Measurements from ENCODE around the gene LNPEP.
A peak's percentile ranks its signal among the peaks of the same experiment; 100 is the strongest.
"Not testable (repeated sequence)": the region's sequence is repeated elsewhere in the genome, so short reads cannot be mapped to it uniquely, and the experiment has no call there.

The LNPEP gene

DNA sequence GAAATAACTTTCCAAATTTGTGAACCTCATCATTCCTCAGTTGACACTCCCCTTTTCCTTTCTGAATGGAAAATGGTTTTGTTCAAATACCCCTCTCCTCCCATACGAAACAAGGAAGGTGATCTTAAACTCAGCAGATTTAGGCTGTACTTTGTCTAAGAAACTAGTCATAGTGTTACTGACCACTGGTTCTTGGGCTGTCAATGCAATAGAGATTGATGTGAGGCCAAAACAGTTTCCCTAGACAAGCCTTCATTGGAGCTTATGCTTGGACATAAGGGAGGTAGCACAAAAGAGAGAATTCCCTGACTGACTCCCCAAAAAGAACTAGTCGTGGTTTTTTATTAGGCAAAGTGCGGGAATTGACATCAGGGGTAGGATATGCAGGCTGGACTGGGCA, 5.3 kb upstream of the LNPEP start:
- Histone ChIP-seq H3K27ac (ENCODE audit: low read length) (no peak overlapping the region), H3K9me3 (ENCODE audit: control insufficient read depth, low read depth, low read length) (no peaks in the 10 kb centered on the region), H3K4me3 (ENCODE audit: low read length) (no peak overlapping the region), H3K27me3 (ENCODE audit: control insufficient read depth, insufficient read depth, low read length) (peaks cover 12% of the 10 kb centered on the region), H3K36me3 (ENCODE audit: control insufficient read depth, low read depth, low read length) (no peaks in the 10 kb centered on the region), H3K9ac (ENCODE audit: low read length) (no peak overlapping the region), H3K4me1 (ENCODE audit: control insufficient read depth, low read depth, low read length) (peaks cover 10% of the 10 kb centered on the region)

- not testable (repeated sequence) for H3K27ac ChIP-seq (ENCODE audit: low read length); H3K4me3 ChIP-seq (ENCODE audit: low read length)
Observed at GRCh38 chr5:96931037-96931436, 4.8 kb upstream of the LNPEP start.

GRCh38 chr5:96931605-96932004, 4.3 kb upstream of the LNPEP start:
- Histone ChIP-seq H3K4me1 (ENCODE audit: control insufficient read depth, low read depth, low read length) (peaks cover 10% of the 10 kb centered on the region), H3K27me3 (ENCODE audit: control insufficient read depth, insufficient read depth, low read length) (peaks cover 14% of the 10 kb centered on the region), H3K27ac (ENCODE audit: low read length) (no peak overlapping the region), H3K4me3 (ENCODE audit: low read length) (no peak overlapping the region), H3K36me3 (ENCODE audit: control insufficient read depth, low read depth, low read length) (no peaks in the 10 kb centered on the region), H3K9ac (ENCODE audit: low read length) (no peak overlapping the region), H3K9me3 (ENCODE audit: control insufficient read depth, low read depth, low read length) (no peaks in the 10 kb centered on the region)

More at GRCh38 chr5:96931037-96931436, 4.8 kb upstream of the LNPEP start:
- H3K36me3 ChIP-seq (ENCODE audit: control insufficient read depth, low read depth, low read length); H3K9ac ChIP-seq (ENCODE audit: low read length); H3K9me3 ChIP-seq (ENCODE audit: control insufficient read depth, low read depth, low read length): not testable (repeated sequence)
- peaks cover 10% of the 10 kb centered on the region for H3K4me1 ChIP-seq (ENCODE audit: control insufficient read depth, low read depth, low read length)
- peaks cover 12% of the 10 kb centered on the region for H3K27me3 ChIP-seq (ENCODE audit: control insufficient read depth, insufficient read depth, low read length)

- no peak overlapping the region for H3K9ac ChIP-seq (ENCODE audit: low read length)
- no peak overlapping the region for H3K4me3 ChIP-seq (ENCODE audit: low read length)
- no peaks in the 10 kb centered on the region for H3K36me3 ChIP-seq (ENCODE audit: control insufficient read depth, low read depth, low read length)
- H3K27me3 ChIP-seq (ENCODE audit: control insufficient read depth, insufficient read depth, low read length): peaks cover 18% of the 10 kb centered on the region
- peaks cover 13% of the 10 kb centered on the region for H3K4me1 ChIP-seq (ENCODE audit: control insufficient read depth, low read depth, low read length)
- H3K9me3 ChIP-seq (ENCODE audit: control insufficient read depth, low read depth, low read length): no peaks in the 10 kb centered on the region
- H3K27ac ChIP-seq (ENCODE audit: low read length): no peak overlapping the region
Observed at GRCh38 chr5:96932026-96932425, 3.9 kb upstream of the LNPEP start.

GRCh38 chr5:96933764-96934707, 1.8 kb upstream of the LNPEP start:
- peak overlapping the region; percentile 27 for H3K27ac ChIP-seq (ENCODE audit: low read length)
- H3K27me3 ChIP-seq (ENCODE audit: control insufficient read depth, insufficient read depth, low read length): peaks cover 34% of the 10 kb centered on the region
- H3K36me3 ChIP-seq (ENCODE audit: control insufficient read depth, low read depth, low read length): no peaks in the 10 kb centered on the region
- H3K9ac ChIP-seq (ENCODE audit: low read length): peak overlapping the region; percentile 62
- peak overlapping the region; percentile 88 for H3K4me3 ChIP-seq (ENCODE audit: low read length)
- H3K4me1 ChIP-seq (ENCODE audit: control insufficient read depth, low read depth, low read length): peaks cover 15% of the 10 kb centered on the region
- H3K9me3 ChIP-seq (ENCODE audit: control insufficient read depth, low read depth, low read length): no peaks in the 10 kb centered on the region

- peaks cover 34% of the 10 kb centered on the region for H3K27me3 ChIP-seq (ENCODE audit: control insufficient read depth, insufficient read depth, low read length)
- peaks cover 15% of the 10 kb centered on the region for H3K4me1 ChIP-seq (ENCODE audit: control insufficient read depth, low read depth, low read length)
- H3K9ac ChIP-seq (ENCODE audit: low read length): peak overlapping the region; percentile 62
- H3K36me3 ChIP-seq (ENCODE audit: control insufficient read depth, low read depth, low read length): no peaks in the 10 kb centered on the region
- no peaks in the 10 kb centered on the region for H3K9me3 ChIP-seq (ENCODE audit: control insufficient read depth, low read depth, low read length)
- peak overlapping the region; percentile 63 for H3K27ac ChIP-seq (ENCODE audit: low read length)
- peak overlapping the region; percentile 88 for H3K4me3 ChIP-seq (ENCODE audit: low read length)
Observed at GRCh38 chr5:96934708-96935558, 947 bp upstream of the LNPEP start.

GRCh38 chr5:96936431-96937320, 796 bp downstream of the LNPEP start:
- Histone ChIP-seq H3K4me1 (ENCODE audit: control insufficient read depth, low read depth, low read length) (peaks cover 15% of the 10 kb centered on the region), H3K27me3 (ENCODE audit: control insufficient read depth, insufficient read depth, low read length) (peaks cover 34% of the 10 kb centered on the region), H3K9ac (ENCODE audit: low read length) (peak overlapping the region; percentile 49), H3K4me3 (ENCODE audit: low read length) (peak overlapping the region; percentile 88), H3K36me3 (ENCODE audit: control insufficient read depth, low read depth, low read length) (no peaks in the 10 kb centered on the region), H3K27ac (ENCODE audit: low read length) (no peak overlapping the region), H3K9me3 (ENCODE audit: control insufficient read depth, low read depth, low read length) (no peaks in the 10 kb centered on the region)

DNA sequence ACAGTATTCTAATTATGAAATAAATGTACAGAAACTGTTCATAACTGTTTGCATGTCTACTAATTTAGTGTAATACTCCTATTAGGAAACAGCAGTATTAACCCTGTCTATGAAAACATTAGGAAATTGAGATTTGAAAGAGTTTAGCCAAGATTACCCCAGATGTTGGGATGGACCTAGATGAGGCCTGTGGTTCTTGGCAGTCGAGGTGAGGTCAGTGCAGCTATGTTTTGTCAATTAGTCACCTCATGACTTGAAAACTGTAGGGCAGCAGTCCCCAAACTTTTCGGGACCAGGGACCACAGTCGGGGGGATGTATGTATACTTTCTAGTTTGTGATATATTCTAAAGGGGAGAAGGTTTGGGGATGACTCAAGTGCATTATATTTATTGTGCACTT, 4.7 kb downstream of the LNPEP start:
- H3K27me3 ChIP-seq (ENCODE audit: control insufficient read depth, insufficient read depth, low read length): peaks cover 22% of the 10 kb centered on the region
- no peaks in the 10 kb centered on the region for H3K36me3 ChIP-seq (ENCODE audit: control insufficient read depth, low read depth, low read length)
- H3K4me1 ChIP-seq (ENCODE audit: control insufficient read depth, low read depth, low read length): peaks cover 5% of the 10 kb centered on the region
- no peaks in the 10 kb centered on the region for H3K9me3 ChIP-seq (ENCODE audit: control insufficient read depth, low read depth, low read length)
- no peak overlapping the region for H3K4me3 ChIP-seq (ENCODE audit: low read length)
- H3K9ac ChIP-seq (ENCODE audit: low read length): no peak overlapping the region
- H3K27ac ChIP-seq (ENCODE audit: low read length): no peak overlapping the region

DNA sequence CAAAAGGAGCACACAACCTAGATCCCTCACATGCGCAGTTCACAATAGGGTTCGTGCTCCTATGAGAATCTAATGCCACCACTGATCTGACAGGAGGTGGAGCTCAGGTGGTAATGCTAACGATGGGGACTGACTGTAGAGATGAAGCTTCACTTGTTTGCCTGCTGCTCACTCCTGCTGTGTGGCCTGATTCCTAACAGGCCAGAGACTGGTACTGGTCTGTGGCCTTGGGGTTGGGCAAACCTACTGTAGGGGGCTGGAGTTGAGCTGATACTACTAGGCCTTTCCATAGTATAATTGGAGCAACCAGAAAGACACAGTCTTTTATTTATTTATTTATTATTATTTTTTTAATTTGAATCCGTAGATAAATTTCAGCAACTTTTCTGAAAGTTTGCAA, 5.3 kb downstream of the LNPEP start:
- Histone ChIP-seq H3K9ac (ENCODE audit: low read length) (no peak overlapping the region), H3K4me3 (ENCODE audit: low read length) (no peak overlapping the region), H3K4me1 (ENCODE audit: control insufficient read depth, low read depth, low read length) (peaks cover 5% of the 10 kb centered on the region), H3K36me3 (ENCODE audit: control insufficient read depth, low read depth, low read length) (no peaks in the 10 kb centered on the region), H3K27me3 (ENCODE audit: control insufficient read depth, insufficient read depth, low read length) (peaks cover 22% of the 10 kb centered on the region), H3K27ac (ENCODE audit: low read length) (no peak overlapping the region), H3K9me3 (ENCODE audit: control insufficient read depth, low read depth, low read length) (no peaks in the 10 kb centered on the region)

- H3K36me3 ChIP-seq (ENCODE audit: control insufficient read depth, low read depth, low read length): no peaks in the 10 kb centered on the region
- H3K4me1 ChIP-seq (ENCODE audit: control insufficient read depth, low read depth, low read length): peaks cover 2% of the 10 kb centered on the region
- no peak overlapping the region for H3K27ac ChIP-seq (ENCODE audit: low read length)
- no peaks in the 10 kb centered on the region for H3K9me3 ChIP-seq (ENCODE audit: control insufficient read depth, low read depth, low read length)
- peaks cover 15% of the 10 kb centered on the region for H3K27me3 ChIP-seq (ENCODE audit: control insufficient read depth, insufficient read depth, low read length)
- H3K9ac ChIP-seq (ENCODE audit: low read length): no peak overlapping the region
- H3K4me3 ChIP-seq (ENCODE audit: low read length): no peak overlapping the region
Observed at GRCh38 chr5:96942078-96942477, 6.2 kb downstream of the LNPEP start.

DNA sequence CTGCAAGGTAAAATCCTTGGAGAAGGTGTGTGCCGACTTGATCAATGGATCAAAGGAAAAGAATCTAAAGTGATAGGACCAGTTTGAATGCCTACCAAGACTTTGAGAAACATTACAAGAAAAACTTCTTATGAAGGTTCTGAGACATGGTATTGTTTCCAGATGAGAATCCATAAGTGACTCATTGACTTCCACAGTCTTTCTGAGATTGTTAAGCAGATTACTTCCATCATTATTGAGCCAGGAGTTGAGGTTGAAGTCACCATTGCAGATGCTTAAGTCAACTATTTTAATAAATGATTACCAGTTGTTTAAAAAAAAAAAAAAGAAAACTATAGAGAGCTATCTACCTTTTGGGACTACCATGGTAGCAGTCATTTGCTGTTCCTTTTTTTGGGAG, 7.0 kb downstream of the LNPEP start:
- no peak overlapping the region for H3K4me3 ChIP-seq (ENCODE audit: low read length)
- peaks cover 7% of the 10 kb centered on the region for H3K27me3 ChIP-seq (ENCODE audit: control insufficient read depth, insufficient read depth, low read length)
- H3K4me1 ChIP-seq (ENCODE audit: control insufficient read depth, low read depth, low read length): no peaks in the 10 kb centered on the region
- H3K36me3 ChIP-seq (ENCODE audit: control insufficient read depth, low read depth, low read length): no peaks in the 10 kb centered on the region
- no peak overlapping the region for H3K27ac ChIP-seq (ENCODE audit: low read length)
- H3K9ac ChIP-seq (ENCODE audit: low read length): no peak overlapping the region
- no peaks in the 10 kb centered on the region for H3K9me3 ChIP-seq (ENCODE audit: control insufficient read depth, low read depth, low read length)

All from iPS-18a (cell line).